Measurements from ENCODE around the gene B4GALT1.

B4GALT1 gene

DNA sequence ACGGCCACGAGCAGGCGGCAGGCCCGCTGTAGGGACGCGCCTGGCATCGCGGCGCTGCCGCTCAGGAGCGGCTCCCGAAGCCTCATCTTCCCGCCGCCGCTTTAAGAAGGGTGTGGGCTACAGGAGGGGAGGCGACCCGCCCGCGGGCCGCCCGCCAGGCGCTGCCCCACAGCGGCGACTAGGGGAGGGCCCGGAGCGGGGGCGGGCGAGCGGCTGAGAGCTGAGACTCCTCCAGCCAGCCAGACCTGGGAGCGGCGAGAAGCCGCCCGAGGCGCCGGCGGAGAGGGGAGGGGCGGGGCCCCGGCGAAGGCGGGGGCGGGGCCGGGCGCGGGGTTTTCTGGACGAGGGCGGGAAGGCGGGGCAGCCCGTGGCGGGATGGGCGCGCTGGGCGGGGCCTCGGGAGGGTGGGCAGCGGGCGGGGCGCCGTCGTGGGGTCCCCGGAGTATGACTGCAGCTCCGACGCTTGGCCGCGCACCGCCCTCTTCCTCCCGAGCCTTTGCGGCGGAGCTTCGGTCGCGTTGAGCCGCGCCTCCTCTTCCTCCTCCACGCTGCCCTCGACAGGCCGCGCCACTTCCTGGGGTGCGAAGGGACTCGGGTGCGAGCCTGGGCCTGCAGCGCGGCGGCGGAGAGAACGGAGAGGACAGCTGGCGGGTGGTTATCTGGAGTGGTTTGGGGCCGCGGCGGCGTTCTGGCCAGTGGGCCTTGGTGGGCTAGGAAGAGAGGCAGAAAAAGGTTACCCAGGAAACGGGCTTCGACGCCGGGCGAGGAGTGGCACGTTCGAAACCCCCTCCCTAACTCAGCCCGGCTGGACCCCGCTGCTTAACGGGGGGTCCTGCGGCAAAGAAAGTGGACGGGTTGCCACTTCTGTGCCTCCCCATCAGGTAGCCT lies at the start of gene B4GALT1:
B4GALT1 (minus strand) TSS at position 253 of the 888 bp plus-strand sequence; CDS start at position 86, 167 bp downstream.
- peak; percentile 96 for DNase-seq

GRCh38 chr9:33211695-33212393 lies 44.7 kb upstream of the B4GALT1 start:
- no peak for DNase-seq

DNA sequence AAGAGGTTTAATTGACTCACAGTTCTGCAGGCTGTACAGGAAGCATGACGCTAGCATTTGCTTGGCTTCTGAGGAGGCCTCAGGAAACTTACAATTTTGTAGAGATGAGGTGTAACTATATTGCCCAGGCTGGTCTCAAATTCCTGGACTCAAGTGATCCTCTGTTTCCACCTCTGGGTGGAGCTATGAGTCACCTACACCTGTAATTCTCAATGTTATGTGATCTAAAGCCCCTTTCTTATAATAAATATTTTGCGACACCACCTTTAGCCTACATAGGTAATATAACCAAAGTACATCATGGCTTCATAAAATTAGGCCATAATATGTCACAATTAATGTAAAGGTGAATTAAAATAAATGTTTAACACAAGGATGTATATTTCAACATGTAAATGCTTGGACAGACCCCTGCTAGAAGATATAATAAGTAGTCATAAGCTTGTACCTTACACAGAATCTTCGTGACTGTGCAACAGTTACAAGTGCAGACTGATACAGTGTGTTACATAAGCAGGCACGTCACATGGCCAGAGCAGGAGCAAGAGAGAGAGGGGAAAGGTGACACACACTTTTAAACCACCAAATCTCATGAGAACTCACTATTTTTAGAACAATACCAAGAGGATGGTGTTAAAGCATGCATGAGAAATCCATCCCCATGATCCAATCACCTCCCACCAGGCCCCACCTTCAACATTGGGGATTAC lies 43.0 kb upstream of the B4GALT1 start:
- DNase-seq: no peak

DNA sequence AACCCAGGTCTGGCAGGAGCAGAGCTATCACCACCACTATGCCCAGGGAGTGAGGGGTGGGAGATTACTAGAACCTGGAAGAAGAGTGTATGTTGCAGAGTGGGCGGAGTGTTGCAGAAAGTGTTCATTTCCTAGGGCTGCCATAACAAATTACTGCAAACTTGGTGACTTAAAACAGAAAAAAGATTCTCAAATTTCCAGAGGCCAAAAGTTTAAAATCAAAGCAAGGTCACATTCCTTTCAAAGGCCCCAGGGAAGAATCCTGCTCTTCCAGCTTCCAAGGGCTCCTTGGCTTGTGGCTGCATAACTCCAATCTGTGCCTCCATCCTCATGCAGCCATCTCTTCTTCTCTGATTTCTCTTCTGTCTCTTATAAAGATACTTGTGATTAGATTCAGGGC lies 42.3 kb upstream of the B4GALT1 start:
- DNase-seq: no peak

DNA sequence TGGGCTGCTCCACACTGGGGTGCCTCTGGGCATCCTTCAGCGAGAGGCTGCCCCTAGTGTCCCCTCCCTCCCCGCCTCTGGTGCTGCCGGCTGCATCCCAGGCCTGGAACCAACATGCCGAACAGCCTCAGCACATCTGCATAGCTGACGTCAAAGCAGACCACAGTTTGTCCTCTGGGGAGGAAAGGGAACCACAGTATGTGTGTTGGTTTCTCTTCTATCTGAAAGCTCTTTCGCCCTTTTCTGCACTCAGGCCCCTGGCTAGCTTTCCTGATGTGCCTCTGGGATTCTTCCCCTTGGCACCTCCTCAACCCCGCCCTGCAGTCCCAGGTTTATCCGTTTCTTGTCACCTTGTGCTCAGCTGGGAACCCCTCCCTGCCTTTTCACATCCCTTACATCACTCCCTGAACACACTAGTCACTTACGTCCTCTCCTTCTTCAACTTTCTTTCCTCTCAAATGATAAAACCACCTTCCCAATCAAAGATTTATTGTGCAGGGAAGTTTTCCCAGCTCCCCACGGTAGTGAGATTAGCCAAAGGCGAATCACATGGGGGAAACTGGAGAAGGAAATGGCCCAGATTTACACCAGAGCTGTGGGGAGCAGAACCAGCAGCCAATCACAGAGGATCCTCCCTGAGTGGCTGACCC lies 35.5 kb upstream of the B4GALT1 start:
- DNase-seq: no peak

DNA sequence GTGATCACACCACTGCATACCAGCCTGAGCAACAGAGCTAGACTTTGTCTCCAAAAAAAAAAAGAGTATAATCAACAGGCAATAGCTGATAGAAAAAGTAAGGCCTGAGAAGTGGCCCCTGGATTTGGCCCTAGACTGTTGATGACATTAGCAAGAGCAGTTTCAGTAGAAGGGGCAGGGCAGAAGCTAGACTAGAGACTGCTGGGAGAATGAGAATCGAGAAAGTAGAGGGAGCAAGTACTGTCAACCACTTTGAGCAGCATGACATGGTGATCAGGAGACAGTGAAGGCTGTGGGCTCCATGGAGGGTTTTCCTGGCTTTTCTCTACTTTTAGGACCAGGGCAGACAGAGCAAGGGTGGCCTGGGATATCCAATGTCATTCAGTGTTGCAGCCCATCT lies 34.9 kb upstream of the B4GALT1 start:
- no peak for DNase-seq

- no peak for DNase-seq
These were observed 31.0 kb upstream of the B4GALT1 start for GRCh38 chr9:33198165-33198564.

GRCh38 chr9:33197279-33198152 lies 30.4 kb upstream of the B4GALT1 start:
- no peak for DNase-seq

GRCh38 chr9:33196736-33197135 lies 29.6 kb upstream of the B4GALT1 start:
- no peak for DNase-seq

DNA sequence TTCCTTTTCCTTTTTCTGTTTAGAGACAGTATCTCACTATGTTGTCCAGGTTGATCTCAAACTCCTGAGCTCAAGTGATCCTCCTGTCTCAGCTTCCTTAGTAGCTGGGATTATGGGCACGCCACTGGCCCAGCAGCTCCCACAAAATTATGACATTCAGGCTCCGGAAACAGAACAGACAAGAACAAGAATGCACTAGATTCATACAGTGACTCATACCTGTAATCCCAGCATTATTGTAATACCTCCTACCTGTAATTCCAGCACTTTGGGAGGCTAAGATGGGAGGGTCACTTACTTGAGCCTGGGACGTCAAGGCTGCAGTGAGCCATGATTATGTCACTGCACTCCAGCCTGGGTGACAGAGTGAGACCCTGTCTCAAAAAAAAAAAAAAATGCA lies 26.7 kb upstream of the B4GALT1 start:
- no peak for DNase-seq

DNA sequence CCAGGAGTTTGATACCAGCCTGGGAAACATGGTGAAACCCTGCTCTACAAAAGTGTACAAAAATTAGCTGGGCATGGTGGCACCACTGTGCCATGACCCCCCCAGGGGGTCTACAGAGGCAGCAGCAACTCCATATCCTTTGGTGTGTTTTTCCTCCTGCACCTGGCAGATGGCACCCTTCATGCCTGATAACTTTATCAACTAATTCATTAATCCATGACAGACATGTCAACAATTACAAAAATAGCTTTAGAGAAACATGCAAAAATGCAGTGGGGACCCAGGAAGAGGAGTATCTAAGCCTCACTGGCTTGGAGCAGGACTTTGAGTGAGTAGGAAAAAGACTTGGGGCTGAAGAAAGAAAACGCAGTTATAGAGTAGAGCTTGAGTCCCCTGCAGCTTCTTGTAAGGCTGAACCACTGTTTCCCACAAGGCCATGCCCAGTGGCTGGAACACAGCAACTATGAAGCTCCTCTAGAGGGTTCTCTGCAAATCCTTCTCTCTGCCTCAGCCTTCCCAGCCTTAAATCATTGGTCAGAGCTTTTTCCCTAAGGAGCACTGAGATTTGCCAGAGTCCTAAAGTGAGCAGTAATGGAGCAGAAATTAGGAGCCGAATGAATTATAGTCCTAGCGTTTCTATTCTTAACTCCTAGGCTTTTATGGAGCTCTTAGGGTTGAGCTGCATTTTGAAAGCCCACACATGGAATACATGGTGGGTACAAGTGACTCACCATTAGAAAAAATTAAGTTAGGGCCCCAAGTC lies 25.5 kb upstream of the B4GALT1 start:
- no peak for DNase-seq

DNA sequence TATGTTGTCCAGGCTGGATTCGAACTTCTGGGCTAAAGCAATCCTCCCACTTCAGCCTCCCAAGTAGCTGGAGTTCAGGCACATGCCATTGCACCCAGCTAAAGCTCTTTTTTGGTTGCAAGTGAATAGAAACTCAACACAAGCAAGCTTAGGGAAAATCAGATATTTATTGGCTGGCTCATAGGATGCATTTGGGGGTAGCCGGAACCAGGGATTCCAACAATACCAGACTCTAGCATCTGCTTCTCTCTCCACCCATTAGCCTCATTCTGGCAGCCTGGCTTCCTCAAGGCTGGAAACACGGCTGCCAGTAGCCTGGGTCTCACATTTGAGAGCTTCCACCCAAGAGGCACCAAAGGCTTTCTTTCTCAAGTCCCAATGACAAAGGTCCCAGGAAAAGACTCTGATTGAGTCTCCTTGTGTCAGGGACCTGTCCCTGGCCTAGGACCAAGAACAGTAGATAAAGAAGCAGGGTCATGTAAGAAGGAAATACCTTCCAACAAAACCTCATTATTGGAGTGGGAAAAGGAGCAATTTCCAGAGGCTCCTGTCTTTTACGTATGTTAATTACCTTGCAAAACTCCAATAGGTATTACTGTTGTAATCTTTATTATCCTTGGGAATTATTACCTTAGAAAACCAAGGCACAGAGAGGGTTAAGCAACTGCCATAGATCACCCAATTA lies 23.0 kb upstream of the B4GALT1 start:
- no peak for DNase-seq

GRCh38 chr9:33189331-33189791 lies 22.2 kb upstream of the B4GALT1 start:
- DNase-seq: no peak

DNA sequence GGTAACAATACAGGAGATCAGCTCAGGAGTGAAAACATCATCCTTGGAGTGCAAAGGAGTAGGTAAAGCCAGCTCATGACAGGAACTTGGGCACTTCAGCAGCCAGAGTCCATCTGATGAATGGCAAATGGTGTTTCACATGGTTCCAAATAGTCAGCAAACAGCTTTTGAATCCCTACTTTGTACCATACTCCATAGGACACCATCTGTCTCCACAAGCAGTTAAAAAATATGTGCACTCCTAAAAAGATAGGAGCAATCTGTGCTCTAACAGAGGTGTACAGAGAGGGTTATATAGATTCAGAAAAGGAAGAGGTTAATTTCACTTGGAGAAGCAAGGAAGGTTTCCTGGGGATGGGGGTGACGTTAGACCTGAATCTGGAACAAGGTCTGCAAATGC lies 21.6 kb upstream of the B4GALT1 start:
- no peak for DNase-seq

GRCh38 chr9:33187519-33188218 lies 20.5 kb upstream of the B4GALT1 start:
- no peak for DNase-seq

DNA sequence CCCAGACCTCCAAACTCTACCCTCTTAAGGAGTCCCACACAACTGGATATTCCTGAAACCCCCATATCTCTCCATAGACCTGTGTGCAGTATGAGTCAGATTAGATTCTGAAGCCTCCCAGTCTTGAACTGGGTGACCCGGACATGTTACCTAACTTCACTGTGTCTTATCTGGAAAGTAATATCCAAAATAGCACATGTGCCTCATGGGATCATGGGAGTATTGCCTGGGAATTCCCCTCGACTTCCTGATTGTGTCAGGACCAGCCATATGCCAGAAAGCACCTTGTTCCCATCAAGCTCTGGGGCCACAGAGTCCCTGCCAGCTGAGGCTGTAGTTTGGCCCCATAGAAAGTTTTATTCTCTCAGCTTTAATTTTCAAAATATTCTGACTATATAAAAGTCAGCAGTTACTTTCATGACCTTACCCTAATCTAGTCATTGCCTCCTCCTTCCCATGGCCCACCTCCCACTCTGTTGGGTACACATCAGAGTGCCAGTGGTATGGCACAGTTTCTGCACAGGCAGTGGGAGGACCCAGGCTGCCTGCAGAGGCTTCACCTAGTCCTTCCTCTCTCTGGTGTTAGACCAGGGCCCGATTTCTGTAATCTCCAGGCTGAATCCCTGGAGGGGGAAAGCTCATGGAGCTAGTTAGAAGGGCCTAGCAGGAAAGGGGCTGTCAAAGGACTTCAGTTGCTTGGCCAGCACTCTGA lies 19.5 kb upstream of the B4GALT1 start:
- no peak for DNase-seq

DNA sequence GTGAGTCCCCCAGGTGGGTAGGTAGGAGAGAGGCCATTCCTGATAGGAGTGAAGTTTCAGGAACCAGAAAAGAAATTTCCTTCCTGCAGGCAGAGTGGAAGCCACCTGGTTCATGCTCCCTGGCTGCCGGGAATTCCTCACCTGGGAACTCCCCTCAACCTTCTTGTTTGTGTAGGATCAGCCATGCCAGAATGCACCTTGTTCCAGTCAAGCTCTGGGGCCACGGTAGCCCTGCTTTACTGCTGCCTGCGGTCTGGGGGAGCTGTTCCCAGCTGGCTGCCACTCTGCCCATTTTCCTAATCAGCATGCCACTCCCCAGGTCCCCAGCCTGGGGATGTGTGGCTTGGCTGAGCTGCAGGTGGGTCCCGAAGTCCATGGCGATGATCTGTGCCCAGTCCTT lies 18.7 kb upstream of the B4GALT1 start:
- no peak for DNase-seq

- no peak for DNase-seq
These were observed 18.3 kb upstream of the B4GALT1 start for GRCh38 chr9:33185406-33185805.

DNA sequence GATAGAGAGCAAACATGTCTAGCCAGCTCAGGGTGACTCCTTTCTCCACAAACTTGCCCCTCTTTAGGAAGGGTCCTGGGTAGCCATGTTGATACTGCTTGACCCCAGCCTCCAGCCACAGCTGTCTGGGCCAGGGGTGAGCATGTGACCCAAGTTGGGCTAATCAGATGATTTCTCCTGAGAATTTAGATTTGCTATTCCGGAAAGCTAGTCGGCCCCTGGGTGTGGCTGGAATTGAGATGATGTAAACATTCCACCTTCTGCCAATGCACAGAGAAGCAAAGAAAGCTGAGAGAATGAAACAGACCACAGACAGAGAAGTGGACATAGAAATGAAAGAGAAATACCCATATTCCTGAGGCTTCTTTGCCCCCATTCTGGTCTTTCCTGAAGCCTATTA lies 17.8 kb upstream of the B4GALT1 start:
- DNase-seq: no peak

All from CD4-positive, alpha-beta T cell treated with Interleukin-4 for 4 hours (primary cell).